ENCODE data around the gene AGMO. TPM values are rescaled to one million over a fixed set of nuclear protein-coding genes. Genes with fewer than 3 reads are reported as not detected.

Gene AGMO
- total and polyA plus RNA-seq, 2 of the 8 experiments (the other 6 are each of a cell fraction or from before 2014, with no cell fraction given) = 0.22 to 0.45 TPM

DNA sequence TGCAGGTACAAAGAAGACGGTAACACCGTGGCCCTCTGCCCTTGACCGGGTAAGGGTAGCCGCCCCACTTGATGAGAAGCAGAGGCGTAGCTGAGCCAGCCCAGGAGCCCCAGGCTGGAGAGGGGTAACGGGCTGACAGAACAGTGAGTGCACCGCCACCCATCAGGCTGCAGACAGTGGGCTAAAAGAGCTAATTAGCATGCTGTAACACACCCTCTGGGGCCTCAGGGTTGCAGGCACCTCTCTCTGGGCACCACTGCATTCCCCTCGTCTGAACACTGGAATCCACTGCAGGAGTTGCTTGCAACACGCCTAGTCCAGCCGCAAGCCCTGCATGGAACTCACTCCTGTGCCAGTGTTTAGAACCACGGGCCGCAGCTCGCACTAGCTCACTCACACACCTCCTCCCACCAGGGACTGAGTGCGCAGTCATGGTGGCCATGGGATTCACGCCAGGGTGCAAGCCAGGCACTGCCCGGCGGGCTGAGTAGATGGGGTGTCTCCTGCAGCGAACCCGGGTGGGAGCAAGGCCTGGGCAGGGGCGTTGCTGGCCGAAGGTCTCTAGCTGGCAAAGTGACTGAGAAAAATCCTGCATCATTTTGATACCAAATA is 36.1 kb downstream of the AGMO start:
- Histone ChIP-seq H4K91ac (replicated peaks; ENCODE audit: insufficient read length, low read length) (no peak overlapping the region), H3K23me2 (ENCODE audit: low read depth, low read length) (no peaks in the 10 kb centered on the region), H3K9me3 (ENCODE audit: insufficient read depth in 2 of 2, low read depth in 1 of 2, low read length in 1 of 2) (no peaks in the 10 kb centered on the region), H3K4ac (replicated peaks; ENCODE audit: insufficient read length, low read depth, low read length) (no peak overlapping the region), H3K9ac (replicated peaks in 1 of 4; ENCODE audit: extremely low read depth in 1 of 4, low read depth in 3 of 4, low read length in 3 of 4) (no peak overlapping the region), H3K27me3 (replicated peaks in 1 of 4; ENCODE audit: control insufficient read depth in 3 of 4, extremely low read depth in 1 of 4, insufficient read depth in 3 of 4, low read length in 3 of 4) (no peaks in the 10 kb centered on the region), H3K27ac (ENCODE audit: low read depth, low read length) (no peak overlapping the region), H3K36me3 (ENCODE audit: control insufficient read depth in 2 of 4, insufficient read depth in 4 of 4, low read length in 3 of 4) (no peaks in the 10 kb centered on the region), H3K56ac (replicated peaks; ENCODE audit: insufficient read length, low read depth, low read length) (no peak overlapping the region), H3K79me2 (ENCODE audit: control insufficient read depth in 1 of 2, insufficient read depth in 2 of 2, low read length in 2 of 2) (no peaks in the 10 kb centered on the region), H4K5ac (ENCODE audit: insufficient read length, low read depth, low read length) (no peak overlapping the region), H3K23ac (ENCODE audit: insufficient read length) (no peak overlapping the region), H3K4me1 (replicated peaks in 1 of 4; ENCODE audit: control insufficient read depth in 3 of 4, insufficient read depth in 4 of 4, low read length in 3 of 4) (no peaks in the 10 kb centered on the region), H4K20me1 (replicated peaks in 1 of 2; ENCODE audit: control insufficient read depth in 1 of 2, insufficient read depth in 2 of 2, low read length in 2 of 2) (no peaks in the 10 kb centered on the region), H3K14ac (ENCODE audit: insufficient read length) (no peak overlapping the region), H3K79me1 (ENCODE audit: low read depth, low read length) (no peaks in the 10 kb centered on the region), H4K8ac (ENCODE audit: extremely low read depth, insufficient read depth, low read length) (no peak overlapping the region), H2BK5ac (ENCODE audit: low read depth, low read length) (no peak overlapping the region), H2BK120ac (replicated peaks; ENCODE audit: low read depth, low read length) (no peak overlapping the region), H2AK5ac (ENCODE audit: low read depth, low read length) (no peak overlapping the region), H2BK20ac (ENCODE audit: low read length) (no peak overlapping the region), H2BK12ac (ENCODE audit: low read depth, low read length) (no peak overlapping the region), H3K4me2 (ENCODE audit: insufficient read depth in 1 of 2, low read depth in 2 of 2, low read length in 2 of 2) (no peak overlapping the region), H3K18ac (ENCODE audit: extremely low read depth, low read length) (no peak overlapping the region), H3K4me3 (ENCODE audit: extremely low read depth in 1 of 4, insufficient read depth in 2 of 4, low read depth in 3 of 4, low read length in 4 of 4) (no peak overlapping the region), H2BK15ac (ENCODE audit: low read length) (no peak overlapping the region), H2AFZ (ENCODE audit: low read length) (no peak overlapping the region)
- POLR2A ChIA-PET (ENCODE audit: partially characterized antibody) = no interaction called here
- WGBS, 2 experiments (ENCODE audit: extremely low coverage in 1 of 2, insufficient coverage in 1 of 2, insufficient read length in 1 of 2, insufficient replicate concordance in 2 of 2, low coverage in 1 of 2, low lambda C conversion rate in 2 of 2, missing lambda C conversion rate in 1 of 2) = 98% methylated on average over 21 of the region's 21 CpGs; no CpG with 5 or more reads in 1 of the 2 experiments
- CTCF ChIA-PET (ENCODE audit: partially characterized antibody) = interaction anchor here (1.6 kb wide), 1 partner anchor 10 kb away, joined by 3 read pairs; no protein-coding TSS in a partner anchor
- DNase-seq (ENCODE audit: low read depth in 1 of 2, low spot score in 2 of 2) (no peak), FAIRE-seq (no peak)
- TF ChIP-seq KDM1A (IDR thresholded peaks at IDR 0.05; ENCODE audit: borderline replicate concordance, low read length) = no peak
- TF ChIP-seq NANOG (IDR thresholded peaks at IDR 0.05; ENCODE audit: insufficient read depth, low read depth, low read length, poor library complexity, severe bottlenecking) = no peak
- TF ChIP-seq CEBPB (IDR thresholded peaks at IDR 0.05; ENCODE audit: low read depth, low read length) = no peak
- no peak for TF ChIP-seq RAD21 (IDR thresholded peaks at IDR 0.05 in 1 of 2, conservative IDR thresholded peaks at IDR 0.05 in 1 of 2; ENCODE audit: low read depth in 2 of 2, low read length in 2 of 2)
- TF ChIP-seq CHD2 (IDR thresholded peaks at IDR 0.05; ENCODE audit: low read length) = no peak
- TF ChIP-seq, protein P1, sequence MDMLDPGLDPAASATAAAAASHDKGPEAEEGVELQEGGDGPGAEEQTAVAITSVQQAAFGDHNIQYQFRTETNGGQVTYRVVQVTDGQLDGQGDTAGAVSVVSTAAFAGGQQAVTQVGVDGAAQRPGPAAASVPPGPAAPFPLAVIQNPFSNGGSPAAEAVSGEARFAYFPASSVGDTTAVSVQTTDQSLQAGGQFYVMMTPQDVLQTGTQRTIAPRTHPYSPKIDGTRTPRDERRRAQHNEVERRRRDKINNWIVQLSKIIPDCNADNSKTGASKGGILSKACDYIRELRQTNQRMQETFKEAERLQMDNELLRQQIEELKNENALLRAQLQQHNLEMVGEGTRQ (IDR thresholded peaks at IDR 0.05; ENCODE audit: low read length) = no peak
- no peak for TF ChIP-seq EZH2 (IDR thresholded peaks at IDR 0.05; ENCODE audit: low read depth, low read length, severe bottlenecking)
- TF ChIP-seq, protein P2, sequence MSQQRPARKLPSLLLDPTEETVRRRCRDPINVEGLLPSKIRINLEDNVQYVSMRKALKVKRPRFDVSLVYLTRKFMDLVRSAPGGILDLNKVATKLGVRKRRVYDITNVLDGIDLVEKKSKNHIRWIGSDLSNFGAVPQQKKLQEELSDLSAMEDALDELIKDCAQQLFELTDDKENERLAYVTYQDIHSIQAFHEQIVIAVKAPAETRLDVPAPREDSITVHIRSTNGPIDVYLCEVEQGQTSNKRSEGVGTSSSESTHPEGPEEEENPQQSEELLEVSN (IDR thresholded peaks at IDR 0.05) = no peak
- TF ChIP-seq RFX5 (IDR thresholded peaks at IDR 0.05; ENCODE audit: borderline replicate concordance, low read depth, low read length) = no peak
- no peak for TF ChIP-seq POLR2AphosphoS5 (IDR thresholded peaks at IDR 0.05; ENCODE audit: low read depth, low read length)
- TF ChIP-seq, protein P3, sequence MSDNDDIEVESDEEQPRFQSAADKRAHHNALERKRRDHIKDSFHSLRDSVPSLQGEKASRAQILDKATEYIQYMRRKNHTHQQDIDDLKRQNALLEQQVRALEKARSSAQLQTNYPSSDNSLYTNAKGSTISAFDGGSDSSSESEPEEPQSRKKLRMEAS (IDR thresholded peaks at IDR 0.05) = no peak
- TF ChIP-seq CREB1 (IDR thresholded peaks at IDR 0.05) = no peak
